NOMO-1 (cell line): ENCODE data around the gene SAMSN1.
"Not testable (repeated sequence)": the region's sequence is repeated elsewhere in the genome, so short reads cannot be mapped to it uniquely, and the experiment has no call there.

Experiments
- DNase-seq, 2 experiments: peaks; one replicate each; lab custom pipeline; 2025; ENCODE audit not compliant: unreplicated experiment in 2 of 2; lab: John Stamatoyannopoulos, UW

Gene SAMSN1

GRCh38 chr21:14567331-14568279 lies 21.5 kb upstream of the SAMSN1 start:
- DNase-seq = peak; percentile 36 to 92

- peak in 1 of 2 experiments; percentile 21 for DNase-seq
Observed at GRCh38 chr21:14566894-14567293, 20.8 kb upstream of the SAMSN1 start.

- DNase-seq = no peak
Observed at GRCh38 chr21:14562959-14563358, 16.8 kb upstream of the SAMSN1 start.

GRCh38 chr21:14560555-14560954 lies 14.4 kb upstream of the SAMSN1 start:
- DNase-seq = no peak

GRCh38 chr21:14560139-14560538 lies 14.0 kb upstream of the SAMSN1 start:
- no peak for DNase-seq

- DNase-seq = no peak
Observed at GRCh38 chr21:14559102-14559501, 13.0 kb upstream of the SAMSN1 start.

GRCh38 chr21:14557413-14557812 lies 11.3 kb upstream of the SAMSN1 start:
- peak in 1 of 2 experiments; percentile 14 for DNase-seq

- no peak for DNase-seq
Observed at GRCh38 chr21:14554948-14555347, 8.8 kb upstream of the SAMSN1 start.

- no peak for DNase-seq
Observed at GRCh38 chr21:14553422-14553821, 7.3 kb upstream of the SAMSN1 start.

- DNase-seq = no peak
Observed at GRCh38 chr21:14551741-14552140, 5.6 kb upstream of the SAMSN1 start.

- DNase-seq = no peak
Observed at GRCh38 chr21:14550135-14550534, 4.0 kb upstream of the SAMSN1 start.

- DNase-seq = peak; percentile 64 to 94
Observed at GRCh38 chr21:14548779-14549178, 2.7 kb upstream of the SAMSN1 start.

- no peak for DNase-seq
Observed at GRCh38 chr21:14547834-14548513, 1.9 kb upstream of the SAMSN1 start.

- DNase-seq = not testable (repeated sequence)
Observed at GRCh38 chr21:14546719-14547118, 604 bp upstream of the SAMSN1 start.

GRCh38 chr21:14543983-14544382 lies 2.1 kb downstream of the SAMSN1 start:
- DNase-seq = no peak

GRCh38 chr21:14542638-14543037 lies 3.5 kb downstream of the SAMSN1 start:
- no peak for DNase-seq

- peak in 1 of 2 experiments; percentile 28 for DNase-seq
Observed at GRCh38 chr21:14541841-14542490, 4.1 kb downstream of the SAMSN1 start.

- no peak for DNase-seq
Observed at GRCh38 chr21:14538483-14538882, 7.6 kb downstream of the SAMSN1 start.

GRCh38 chr21:14536929-14537328 lies 9.2 kb downstream of the SAMSN1 start:
- no peak for DNase-seq

- DNase-seq = no peak
Observed at GRCh38 chr21:14535702-14536101, 10.4 kb downstream of the SAMSN1 start.
